Ascending aorta (tissue), 2 donors: ENCODE data around the gene ARHGEF12. TPM values are rescaled to one million over a fixed set of nuclear protein-coding genes. Genes with fewer than 3 reads are reported as not detected.

ENCODE experiments used
- DNase-seq, 2 donors: peaks; one replicate each; pipeline ENCODE4 v3.0.0-alpha.2; 2019; ENCODE audit warnings: low spot score in 2 of 2
- H3K27ac ChIP-seq, 2 donors: fragments of 200-600 bp; sonication (generic); one replicate each; pipeline ENCODE4 v1.5.1; 2016 to 2017; ENCODE audit warnings: mild to moderate bottlenecking in 1 of 2
- H3K27me3 ChIP-seq: fragments of 200-600 bp; sonication (generic); one replicate; pipeline ENCODE4 v1.5.1; 2017
- H3K36me3 ChIP-seq, 2 donors: fragments of 200-600 bp; sonication (generic); one replicate each; pipeline ENCODE4 v1.5.1; 2016
- H3K4me1 ChIP-seq, 2 donors: fragments of 200-600 bp; sonication (generic); one replicate each; pipeline ENCODE4 v1.5.1; 2016 to 2017; ENCODE audit warnings: mild to moderate bottlenecking in 1 of 2
- H3K4me3 ChIP-seq, 2 donors: fragments of 200-600 bp; sonication (generic); one replicate each; pipeline ENCODE4 v1.5.1; 2016 to 2017; ENCODE audit warnings: mild to moderate bottlenecking in 1 of 2
- H3K9me3 ChIP-seq, 2 donors: fragments of 200-600 bp; sonication (generic); one replicate each; pipeline ENCODE4 v1.5.1; 2016
- CTCF ChIP-seq, 3 experiments: fragments of 200-600 bp in 2 of 3; fragments of 450-650 bp in 1 of 3; sonication (generic) in 2 of 3; IDR thresholded peaks; one replicate each; pipeline ENCODE4 v1.5.1; 2016 to 2019; ENCODE audit warnings: antibody characterized with exemption in 3 of 3, mild to moderate bottlenecking in 1 of 3, moderate library complexity in 1 of 3
- intact Hi-C: fragments of 100-400 bp; cut with DNase I; formaldehyde crosslinking; loops from one replicate; pipeline ENCODE4 v1.15.1; 2023
- total RNA-seq: library from RNA; depleted of rRNA; stranded (reverse); fragments of >200 nt; gene quantifications from one replicate; pipeline ENCODE4 v1.1.0, GENCODE V29; 2016

Gene ARHGEF12
- total RNA-seq, 1 donor from 2014 or later = 65.9 TPM

- Histone ChIP-seq H3K27me3 (no peaks in the 10 kb centered on the region), H3K9me3 (no peaks in the 10 kb centered on the region), H3K36me3 (no peaks in the 10 kb centered on the region), H3K27ac (no peak overlapping the region), H3K4me1 (no peaks in the 10 kb centered on the region), H3K4me3 (no peak overlapping the region)
- TF ChIP-seq CTCF (IDR thresholded peaks at IDR 0.05) = no peak
- intact Hi-C loops = no loop called here
- no peak for DNase-seq
These were observed 179.0 kb downstream of the ARHGEF12 start for GRCh38 chr11:120515186-120515723.

- intact Hi-C loops = no loop called here
- TF ChIP-seq CTCF (IDR thresholded peaks at IDR 0.05) = no peak
- Histone ChIP-seq H3K27ac (no peak overlapping the region), H3K27me3 (no peaks in the 10 kb centered on the region), H3K4me3 (no peak overlapping the region), H3K36me3 (no peaks in the 10 kb centered on the region), H3K4me1 (no peaks in the 10 kb centered on the region), H3K9me3 (no peaks in the 10 kb centered on the region)
- DNase-seq = no peak
These were observed 180.5 kb downstream of the ARHGEF12 start for GRCh38 chr11:120516461-120517389.

GRCh38 chr11:120517390-120517761 lies 181.2 kb downstream of the ARHGEF12 start:
- H3K27ac ChIP-seq = no peak overlapping the region
- no peak for TF ChIP-seq CTCF (IDR thresholded peaks at IDR 0.05)
- intact Hi-C loops = no loop called here
- H3K36me3 ChIP-seq = no peaks in the 10 kb centered on the region
- H3K27me3 ChIP-seq = no peaks in the 10 kb centered on the region
- H3K9me3 ChIP-seq = no peaks in the 10 kb centered on the region
- H3K4me1 ChIP-seq = no peaks in the 10 kb centered on the region
- no peak for DNase-seq
- no peak overlapping the region for H3K4me3 ChIP-seq

GRCh38 chr11:120517801-120518291 lies 181.6 kb downstream of the ARHGEF12 start:
- no peak for TF ChIP-seq CTCF (IDR thresholded peaks at IDR 0.05)

GRCh38 chr11:120518356-120518755 lies 182.1 kb downstream of the ARHGEF12 start:
- H3K36me3 ChIP-seq = no peaks in the 10 kb centered on the region
- intact Hi-C loops = no loop called here
- no peak overlapping the region for H3K27ac ChIP-seq
- no peaks in the 10 kb centered on the region for H3K9me3 ChIP-seq
- no peak for DNase-seq
- H3K4me1 ChIP-seq = no peaks in the 10 kb centered on the region
- no peak overlapping the region for H3K4me3 ChIP-seq
- TF ChIP-seq CTCF (IDR thresholded peaks at IDR 0.05) = no peak
- H3K27me3 ChIP-seq = no peaks in the 10 kb centered on the region

More at GRCh38 chr11:120517801-120518291, 181.6 kb downstream of the ARHGEF12 start:
- H3K4me1 ChIP-seq = no peaks in the 10 kb centered on the region
- no peak overlapping the region for H3K4me3 ChIP-seq
- H3K9me3 ChIP-seq = no peaks in the 10 kb centered on the region
- DNase-seq = no peak
- no peaks in the 10 kb centered on the region for H3K36me3 ChIP-seq
- no peaks in the 10 kb centered on the region for H3K27me3 ChIP-seq
- H3K27ac ChIP-seq = no peak overlapping the region
- intact Hi-C loops = no loop called here
